ENCODE results near the gene NUDT13.
"Not testable (repeated sequence)": the region's sequence is repeated elsewhere in the genome, so short reads cannot be mapped to it uniquely, and the experiment has no call there.

Gene NUDT13

DNA sequence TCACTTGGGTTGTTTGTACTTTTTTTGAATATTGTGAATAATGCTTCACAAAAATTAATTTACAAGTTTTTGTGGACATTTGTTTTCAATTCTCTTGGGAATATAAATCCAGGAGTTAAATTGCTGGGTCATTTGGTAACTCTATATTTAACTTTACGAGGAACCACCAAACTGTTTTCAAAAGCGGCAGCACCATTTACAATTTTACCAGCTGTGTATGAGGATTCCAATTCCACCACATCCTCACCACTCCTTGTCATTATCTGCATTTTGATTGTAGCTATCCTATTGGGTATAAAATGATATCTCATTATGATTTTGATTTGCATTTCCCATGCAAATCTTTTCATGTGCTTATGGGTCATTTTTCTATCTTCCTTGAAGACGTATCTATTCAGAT, 4.0 kb upstream of the NUDT13 start:
- DNase-seq, result no peak

DNA sequence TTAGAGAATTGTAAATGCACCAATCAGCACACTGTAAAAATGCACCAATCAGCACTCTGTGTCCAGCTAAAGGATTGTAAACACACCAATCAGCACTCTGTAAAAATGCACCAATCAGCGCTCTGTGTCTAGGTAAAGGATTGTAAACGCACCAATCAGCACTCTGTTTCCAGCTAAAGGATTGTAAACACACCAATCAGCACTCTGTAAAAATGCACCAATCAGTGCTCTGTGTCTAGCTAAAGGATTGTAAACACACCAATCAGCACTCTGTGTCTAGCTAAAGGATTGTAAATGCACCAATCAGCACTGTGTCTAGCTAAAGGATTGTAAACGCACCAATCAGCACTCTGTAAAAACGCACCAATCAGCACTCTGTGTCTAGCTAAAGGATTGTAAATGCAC, 1.0 kb upstream of the NUDT13 start:
- DNase-seq, result not testable (repeated sequence)

DNA sequence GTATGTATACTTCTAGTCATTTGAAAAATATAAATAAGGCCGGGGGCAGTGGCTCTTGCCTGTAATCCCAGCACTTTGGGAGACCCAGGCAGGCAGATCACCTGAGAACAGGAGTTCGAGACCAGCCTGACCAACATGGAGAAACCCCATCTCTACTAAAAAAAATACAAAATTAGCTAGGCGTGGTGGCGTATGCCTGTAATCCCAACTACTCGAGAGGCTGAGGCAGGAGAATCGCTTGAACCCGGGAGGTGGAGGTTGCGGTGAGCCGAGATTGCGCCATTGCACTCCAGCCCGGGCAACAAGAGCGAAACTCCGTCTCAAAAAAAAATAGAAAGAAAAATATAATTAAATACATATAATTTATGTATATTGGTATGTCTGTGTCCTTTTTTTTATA, 1.8 kb downstream of the NUDT13 start:
- DNase-seq, result not testable (repeated sequence)

DNA sequence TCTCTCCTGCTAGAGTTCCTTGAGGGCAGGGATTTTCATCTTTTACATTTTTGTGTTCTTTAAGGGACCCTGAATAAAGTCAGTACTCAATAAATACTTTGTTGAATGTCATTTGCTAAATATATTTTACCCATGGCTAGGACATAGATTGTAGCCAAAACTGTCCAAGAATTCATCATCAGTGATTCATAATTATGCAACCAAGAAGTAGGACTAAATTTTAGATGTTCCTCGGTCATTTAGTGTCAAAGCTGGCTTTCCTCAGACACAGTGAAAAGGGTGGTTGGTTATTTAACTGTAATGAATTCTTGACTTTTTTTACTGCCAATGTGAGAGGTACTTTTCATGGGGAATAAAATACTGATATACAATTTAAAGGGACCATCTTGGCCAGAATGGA, 3.3 kb downstream of the NUDT13 start:
- no peak for DNase-seq

DNA sequence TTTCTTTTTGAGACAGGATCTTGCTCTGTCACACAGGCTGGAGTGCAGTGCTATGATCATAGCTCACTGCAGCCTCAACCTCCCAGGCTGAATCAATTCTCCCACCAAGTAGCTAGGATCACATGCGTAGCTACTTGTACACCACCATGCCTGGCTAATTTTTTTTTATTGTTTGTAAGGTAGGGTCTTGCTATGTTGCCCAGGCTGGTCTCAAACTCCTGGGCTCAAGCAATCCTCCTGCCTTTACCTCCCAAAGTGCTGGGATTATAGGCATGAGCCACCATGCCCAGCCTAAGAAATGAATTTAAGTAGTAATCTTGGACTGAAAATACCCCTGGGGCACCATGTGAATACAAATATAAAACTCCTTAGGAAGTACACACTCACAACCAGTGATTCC, 5.8 kb downstream of the NUDT13 start:
- DNase-seq, result no peak

DNA sequence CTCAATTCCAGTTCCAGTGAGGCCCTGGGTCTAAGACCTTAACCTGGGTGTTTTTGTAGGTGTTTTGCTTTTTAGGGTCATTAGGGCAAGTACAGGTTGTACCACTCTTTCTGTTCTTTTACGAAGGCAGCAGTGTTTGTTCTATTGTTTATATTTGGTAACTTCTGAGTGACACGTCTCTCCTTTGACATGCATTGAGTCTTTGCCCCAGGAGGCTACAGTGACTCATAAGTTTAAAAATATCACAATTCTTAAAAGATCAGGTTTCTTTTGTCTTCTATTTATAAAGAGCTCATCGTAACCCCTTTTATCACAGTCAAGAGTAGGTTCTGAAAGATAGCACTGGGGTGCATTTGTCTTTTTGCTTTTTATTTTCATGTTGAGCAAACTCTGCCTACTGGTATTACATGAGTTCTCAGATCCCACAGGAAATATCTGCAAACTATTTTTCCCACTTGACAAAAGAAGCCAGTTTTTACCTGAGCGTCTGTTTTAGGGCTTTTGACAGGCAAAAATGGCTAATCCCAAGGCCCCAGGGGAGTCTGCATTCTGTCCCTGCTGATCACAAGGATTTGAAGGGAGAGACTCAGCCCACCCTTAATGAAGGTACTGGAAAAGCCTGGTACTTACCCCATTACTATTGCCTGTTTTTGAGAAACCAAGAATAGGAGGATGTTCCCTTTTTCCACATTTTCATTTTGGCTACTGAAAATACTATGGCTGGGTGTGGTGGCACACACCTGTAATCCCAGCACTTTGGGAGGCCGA, 7.9 kb downstream of the NUDT13 start:
- DNase-seq, result no peak

DNA sequence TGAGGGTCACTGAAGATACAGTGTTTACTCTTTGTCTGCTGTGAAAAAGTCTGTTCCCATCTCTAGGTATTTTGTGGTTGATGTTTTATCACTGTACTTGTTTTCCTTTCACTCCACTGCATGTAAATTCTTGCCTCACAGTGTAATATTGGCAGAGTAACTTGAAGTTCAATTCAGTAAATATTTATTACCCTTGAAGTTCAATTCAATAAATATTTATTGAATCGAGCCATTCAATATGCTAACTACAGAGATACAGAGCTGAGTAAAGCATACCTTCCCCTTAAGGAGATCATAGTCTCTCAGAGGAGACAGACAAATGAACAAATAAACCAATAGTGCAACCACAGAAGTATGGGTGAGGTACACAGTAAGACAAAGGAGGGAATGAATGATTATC, 9.2 kb downstream of the NUDT13 start:
- no peak for DNase-seq

DNA sequence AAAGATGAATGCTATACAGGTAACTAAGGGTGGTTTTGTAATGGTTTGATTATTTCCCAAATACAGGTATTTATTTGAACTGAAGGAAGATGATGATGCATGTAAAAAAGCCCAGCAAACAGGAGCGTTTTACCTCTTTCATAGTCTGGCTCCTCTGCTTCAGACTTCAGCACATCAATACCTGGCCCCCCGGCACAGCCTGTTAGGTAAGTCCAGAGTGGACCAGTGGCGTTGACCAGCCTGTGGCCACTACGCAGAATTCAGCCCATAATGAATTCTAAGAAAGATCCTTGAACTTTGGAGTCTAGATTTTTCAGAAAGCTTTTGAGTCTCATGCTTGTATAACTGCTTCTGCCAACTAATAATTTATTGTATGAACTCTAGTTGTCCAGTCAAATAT, 9.7 kb downstream of the NUDT13 start:
- DNase-seq, result no peak

DNA sequence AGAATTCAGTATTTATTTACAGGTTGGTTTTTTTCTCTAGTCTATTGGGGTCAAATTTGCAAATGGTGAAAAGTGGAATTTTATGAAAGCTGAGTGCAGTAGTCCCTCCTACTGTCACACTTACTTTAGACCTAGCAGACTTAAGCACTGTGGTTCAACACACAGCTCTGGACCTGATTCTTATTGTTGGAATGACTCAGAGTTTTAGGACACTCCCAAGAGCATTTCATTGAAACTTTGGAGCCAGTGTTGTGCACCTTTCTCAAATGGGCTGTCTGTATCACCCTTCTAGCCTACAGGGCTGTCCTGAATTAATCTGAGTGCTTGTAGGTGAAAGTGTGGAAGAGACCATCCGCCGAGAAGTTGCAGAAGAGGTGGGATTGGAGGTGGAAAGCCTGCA, 16.1 kb downstream of the NUDT13 start:
- no peak for DNase-seq

DNA sequence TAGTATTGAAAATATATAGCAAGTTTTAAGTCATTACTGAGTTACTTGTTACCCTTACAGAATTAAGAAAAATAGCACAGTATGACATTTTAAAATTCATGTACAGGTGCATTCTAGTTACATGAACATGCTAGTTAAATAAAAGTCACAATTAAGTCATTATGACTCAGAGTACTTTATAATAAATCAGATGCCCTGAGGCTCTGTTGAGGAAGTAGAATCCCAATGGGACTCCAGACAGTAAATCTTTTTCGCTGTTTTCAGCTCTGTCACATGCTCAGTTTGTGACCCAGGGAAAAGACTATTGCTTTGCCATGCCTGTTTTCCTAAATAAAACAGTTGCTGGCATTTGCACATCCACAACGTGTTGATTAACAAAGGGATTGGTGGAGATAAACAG, 21.0 kb downstream of the NUDT13 start:
- DNase-seq, result no peak

DNA sequence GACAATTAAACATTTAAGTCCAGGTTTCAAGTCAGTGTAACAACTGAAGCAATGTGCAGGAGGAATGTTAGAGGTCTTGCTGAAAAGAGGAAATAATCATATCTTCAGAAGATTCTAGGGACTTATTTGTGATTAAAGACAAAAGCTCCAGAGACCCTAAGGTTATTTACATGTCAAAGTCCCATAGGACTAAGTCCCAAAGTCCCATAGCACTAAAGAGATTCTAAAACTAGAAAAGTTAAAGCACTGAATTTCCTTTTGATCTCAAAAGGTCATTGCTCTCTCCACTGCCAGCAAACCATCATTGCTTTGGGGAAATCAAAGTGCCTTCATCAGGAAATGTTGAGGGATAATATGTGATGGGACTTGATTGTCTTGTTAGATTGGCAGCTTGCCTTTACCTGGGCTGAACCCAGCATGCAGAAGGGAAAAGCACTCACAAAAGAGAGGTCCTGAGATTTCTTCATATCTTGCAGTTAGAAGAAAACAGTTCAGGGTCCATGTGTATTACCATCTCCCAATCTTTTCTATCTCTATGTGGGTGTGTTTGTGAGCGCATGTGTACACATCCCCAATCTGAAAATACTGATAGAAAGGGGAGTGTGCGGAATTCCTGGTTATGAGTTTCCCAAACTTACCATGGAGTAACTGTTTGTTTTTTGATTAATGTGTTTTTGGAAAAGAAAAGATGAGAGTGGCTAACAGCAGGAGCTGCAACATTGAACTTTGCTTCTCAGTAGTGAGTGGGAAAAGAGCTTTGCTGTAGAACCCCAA, 21.8 kb downstream of the NUDT13 start:
- no peak for DNase-seq

DNA sequence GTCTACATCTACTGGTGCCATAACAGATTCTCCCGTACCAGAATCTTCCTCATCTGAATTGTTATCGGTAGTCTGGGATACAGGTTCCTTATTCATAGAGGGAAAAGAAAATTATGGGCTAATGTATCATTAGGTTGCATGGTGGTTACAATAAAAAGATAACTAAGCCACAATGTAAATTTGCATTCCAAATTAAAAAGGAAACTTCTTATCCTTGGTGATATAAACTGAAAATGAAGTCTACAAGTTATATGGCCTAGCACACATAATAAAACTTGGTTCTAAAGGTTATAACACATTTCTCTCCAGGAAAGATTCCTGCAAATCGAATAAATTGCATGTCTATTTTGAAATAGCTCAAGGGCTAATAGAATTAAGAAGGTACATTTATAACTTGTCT, 24.5 kb downstream of the NUDT13 start:
- DNase-seq, result no peak

DNA sequence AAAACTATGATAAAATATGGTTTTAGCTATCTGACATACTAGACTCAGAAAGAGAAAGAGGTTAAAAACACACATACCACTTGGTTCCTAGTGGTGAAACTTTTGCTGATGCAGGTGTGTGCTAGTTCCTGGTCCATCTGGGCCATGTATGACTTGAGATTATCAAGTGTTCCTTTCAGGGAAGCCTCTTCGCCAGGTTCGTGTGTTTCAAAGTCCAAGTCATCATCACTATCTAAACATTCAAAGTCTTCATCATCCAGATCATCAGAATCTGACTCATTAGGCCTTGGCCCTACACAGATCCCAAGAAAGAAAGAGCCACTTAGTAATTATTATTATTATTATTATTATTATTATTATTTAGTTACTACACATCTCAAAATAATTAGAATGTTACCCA, 26.4 kb downstream of the NUDT13 start:
- no peak for DNase-seq

DNA sequence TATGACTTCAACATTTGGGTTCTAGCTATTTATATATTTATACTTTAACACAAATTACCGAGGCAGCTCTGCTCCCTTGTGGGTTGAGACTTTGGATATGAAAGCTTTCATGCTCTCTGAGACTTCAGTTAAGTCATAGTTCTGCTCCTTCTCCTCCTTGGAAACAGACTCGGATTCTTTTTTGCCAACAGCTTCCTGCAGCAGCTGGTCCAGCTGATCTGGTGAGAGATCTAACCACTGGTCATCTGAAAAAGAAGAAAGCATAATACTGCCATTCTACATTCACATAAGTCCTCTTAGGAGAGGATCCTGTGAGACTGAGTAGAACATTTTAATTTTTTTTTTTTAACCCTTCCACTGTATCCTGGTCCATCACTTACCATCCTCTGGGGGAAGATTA, 29.0 kb downstream of the NUDT13 start:
- no peak for DNase-seq

DNA sequence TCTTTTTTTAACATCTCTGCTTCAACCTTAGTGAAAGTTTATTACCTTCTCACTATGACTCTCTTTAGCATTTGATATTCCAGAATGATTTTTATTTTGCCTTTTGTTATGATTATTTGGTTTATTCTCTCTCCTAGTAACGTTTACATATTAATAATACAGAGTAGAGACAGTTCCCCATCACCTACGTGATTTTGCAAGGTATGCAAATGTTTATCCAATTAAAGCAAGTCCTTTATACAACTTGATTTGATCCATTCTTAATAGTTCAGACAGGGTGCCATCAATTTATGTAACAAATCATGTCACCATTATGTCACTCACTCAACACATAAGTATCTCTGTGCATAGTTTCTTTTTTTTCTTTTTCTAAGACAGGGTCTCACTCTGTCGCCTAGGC, 31.3 kb downstream of the NUDT13 start:
- DNase-seq, result no peak

DNA sequence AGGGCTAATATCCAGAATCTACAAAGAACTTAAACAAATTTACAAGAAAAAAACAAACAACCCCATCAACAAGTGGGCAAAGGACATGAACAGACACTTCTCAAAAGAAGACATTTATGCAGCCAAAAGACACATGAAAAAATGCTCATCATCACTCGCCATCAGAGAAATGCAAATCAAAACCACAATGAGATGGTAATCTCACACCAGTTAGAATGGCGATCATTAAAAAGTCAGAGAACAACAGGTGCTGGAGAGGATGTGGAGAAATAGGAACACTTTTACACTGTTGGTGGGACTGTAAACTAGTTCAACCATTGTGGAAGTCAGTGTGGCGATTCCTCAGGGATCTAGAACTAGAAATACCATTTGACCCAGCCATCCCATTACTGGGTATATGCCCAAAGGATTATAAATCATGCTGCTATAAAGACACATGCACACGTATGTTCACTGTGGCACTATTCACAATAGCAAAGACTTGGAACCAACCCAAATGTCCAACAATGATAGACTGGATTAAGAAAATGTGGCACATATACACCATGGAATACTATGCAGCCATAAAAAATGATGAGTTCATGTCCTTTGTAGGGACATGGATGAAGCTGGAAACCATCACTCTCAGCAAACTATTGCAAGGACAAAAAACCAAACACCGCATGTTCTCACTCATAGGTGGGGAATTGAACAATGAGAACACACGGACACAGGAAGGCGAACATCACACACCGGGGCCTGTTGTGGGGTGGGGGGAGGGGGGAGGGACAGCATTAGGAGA, 40.6 kb downstream of the NUDT13 start:
- not testable (repeated sequence) for DNase-seq

DNA sequence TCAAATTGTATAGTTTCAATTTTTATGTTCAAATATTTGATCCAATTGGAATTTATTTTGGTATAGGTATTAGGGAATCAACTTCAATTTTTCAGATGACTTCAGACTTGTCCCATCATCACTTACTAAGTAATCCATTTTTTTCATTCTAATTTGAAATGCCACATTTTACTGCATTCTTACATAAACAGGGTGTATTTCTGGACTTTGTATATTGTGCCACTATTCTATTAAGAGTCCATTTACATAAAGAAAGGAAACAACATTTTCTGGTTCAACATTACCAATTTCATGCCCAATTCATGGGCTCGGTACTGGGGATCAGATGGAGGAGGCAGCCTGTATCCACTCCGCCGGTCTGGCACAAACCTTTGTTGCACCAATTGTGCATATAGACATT, 41.8 kb downstream of the NUDT13 start:
- DNase-seq, result no peak

DNA sequence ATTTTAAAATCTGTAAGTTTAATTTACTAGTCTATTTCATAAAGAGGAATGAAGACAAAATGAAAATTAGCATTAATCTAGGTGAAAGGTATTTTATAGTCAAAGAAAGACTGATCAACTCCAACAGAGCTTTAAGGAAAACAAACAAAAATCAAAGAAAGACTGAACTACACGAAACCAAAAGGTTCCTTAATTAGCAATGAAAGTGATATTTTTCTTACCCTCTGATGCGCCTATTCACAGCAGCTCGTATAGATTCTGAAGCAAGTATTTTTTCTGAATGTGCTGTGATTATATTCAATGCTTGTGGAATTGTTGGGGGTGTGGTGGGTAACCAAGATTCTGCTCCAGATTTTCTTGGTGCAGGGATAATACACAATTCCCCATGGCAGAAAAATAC, 45.8 kb downstream of the NUDT13 start:
- no peak for DNase-seq

DNA sequence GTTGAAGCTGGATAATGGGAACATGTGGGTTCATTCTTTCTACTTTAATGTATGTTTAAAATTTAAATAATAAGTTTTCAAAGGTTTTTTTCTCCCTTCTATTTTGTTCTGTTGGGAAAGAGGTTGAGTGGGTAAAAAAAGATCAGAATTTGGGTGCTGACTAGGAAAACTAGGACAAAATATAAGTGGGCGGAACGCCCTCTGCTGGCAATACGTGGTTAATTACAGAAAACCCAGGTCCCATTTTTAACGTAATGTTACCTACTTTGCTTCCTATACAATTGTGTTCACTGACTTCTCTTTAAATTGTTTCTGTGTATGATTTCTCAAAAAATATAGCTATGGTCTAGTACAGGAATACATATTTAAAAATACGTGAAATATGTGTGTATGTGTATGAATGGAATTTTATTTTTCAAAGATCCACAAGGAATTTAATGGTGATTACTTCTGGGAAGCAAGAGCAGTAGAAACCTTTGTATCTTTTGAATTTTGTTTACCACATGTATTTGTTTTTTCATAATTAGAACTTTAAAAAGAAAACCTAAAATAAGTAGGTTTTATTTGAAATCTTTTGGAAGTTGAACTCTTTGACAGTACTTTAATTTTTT, 48.9 kb downstream of the NUDT13 start:
- peak; percentile 46 for DNase-seq

DNA sequence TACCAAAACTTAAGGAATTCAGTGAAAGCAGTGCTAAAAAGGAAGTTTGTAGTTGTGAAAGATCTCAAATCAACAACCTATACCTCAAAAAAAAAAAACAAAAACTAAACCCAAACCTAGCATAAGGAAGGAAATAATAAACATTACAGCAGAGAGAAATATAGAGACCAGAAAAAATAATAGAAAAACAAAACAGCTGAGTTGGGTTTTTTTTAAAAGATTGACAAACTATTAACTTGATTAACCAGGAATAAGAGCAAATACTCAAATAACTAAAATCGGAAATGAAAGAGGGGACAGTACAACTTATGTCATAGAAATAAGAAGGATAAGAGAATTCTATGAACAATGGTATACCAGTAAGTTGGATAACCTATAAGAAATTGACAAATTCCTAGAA, 50.8 kb downstream of the NUDT13 start:
- no peak for DNase-seq

DNA sequence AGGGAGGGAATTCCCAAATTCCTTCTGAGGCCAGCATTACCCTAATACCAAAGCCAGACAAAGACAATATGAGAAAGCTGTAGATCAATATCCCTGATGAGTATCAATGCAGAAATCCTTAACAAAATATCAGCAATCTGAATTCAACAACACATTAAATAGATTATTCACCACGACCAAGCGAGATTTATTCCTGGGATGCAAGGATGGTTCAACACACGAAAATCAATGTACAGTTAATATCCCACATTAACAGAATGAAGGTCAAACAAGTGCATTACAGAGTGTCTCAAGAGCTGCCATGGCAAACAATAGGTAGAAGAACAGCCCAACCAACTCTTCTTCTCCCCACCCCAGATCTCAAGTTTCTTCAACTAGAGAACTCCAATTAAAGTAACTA, 51.4 kb downstream of the NUDT13 start:
- no peak for DNase-seq

DNA sequence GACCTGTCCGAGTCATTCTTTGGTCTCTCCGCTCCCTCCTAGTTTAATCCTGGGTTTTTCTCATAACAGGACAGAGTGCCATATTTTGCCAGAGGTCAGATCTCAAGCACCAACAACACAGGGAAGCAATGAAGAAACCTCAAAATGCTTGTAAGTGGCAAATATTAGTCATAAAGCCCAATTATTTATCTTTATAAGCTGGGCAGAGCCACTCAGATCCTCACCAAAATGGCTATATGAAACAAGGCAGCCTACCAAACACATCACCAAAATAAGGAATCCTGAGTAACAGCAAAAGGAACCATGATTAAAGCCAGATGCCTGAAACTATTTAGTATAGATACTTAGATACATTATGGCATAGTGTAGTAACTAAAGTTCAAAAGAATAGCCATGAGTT, 52.8 kb downstream of the NUDT13 start:
- no peak for DNase-seq

DNA sequence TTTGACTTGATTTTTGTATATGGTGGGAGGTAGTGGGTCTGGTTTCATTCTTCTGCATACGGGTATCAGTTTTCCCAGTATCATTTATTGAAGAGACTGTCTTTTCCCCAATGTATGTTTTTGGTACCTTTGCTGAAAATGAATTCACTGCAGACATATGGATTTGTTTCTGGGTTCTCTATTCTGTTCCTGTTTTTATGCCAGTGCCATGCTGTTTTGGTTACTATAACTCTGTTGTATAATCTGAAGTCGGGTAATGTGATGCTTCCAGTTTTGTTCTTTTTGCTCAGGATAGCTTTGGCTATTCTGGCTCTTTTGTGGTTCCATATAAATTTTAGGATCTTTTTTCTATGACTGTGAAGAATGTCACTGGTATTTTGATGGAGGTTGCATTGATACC, 56.7 kb downstream of the NUDT13 start:
- DNase-seq, result no peak

DNA sequence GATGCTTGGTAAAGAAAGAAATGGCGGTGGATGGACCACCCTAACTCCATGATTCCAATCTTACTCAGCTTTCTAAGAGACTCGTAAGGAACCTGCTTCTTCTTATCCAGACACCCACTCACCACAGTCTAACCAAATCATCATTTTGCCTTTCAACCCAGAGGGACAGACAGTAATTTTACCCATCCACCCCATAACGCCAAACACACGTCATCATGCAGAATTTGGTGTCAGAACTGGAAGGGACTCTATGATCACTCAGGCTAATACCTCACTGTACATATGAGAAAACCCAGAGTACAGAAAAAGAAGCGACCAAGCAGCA, 57.2 kb downstream of the NUDT13 start:
- no peak for DNase-seq

Data from CD4-positive, alpha-beta T cell treated with Interleukin-15 for 1 hour (primary cell).